Liver (tissue), 9 donors: ENCODE measurements around the gene RPUSD1. TPM values are rescaled to one million over a fixed set of nuclear protein-coding genes. Genes with fewer than 3 reads are reported as not detected.

Source experiments
- DNase-seq: peaks from one replicate; pipeline ENCODE4 v3.0.0-alpha.2; 2017; ENCODE audit warnings: low spot score
- H3K27ac ChIP-seq, 2 donors: one replicate each; pipeline ENCODE4 v1.7.0; 2013; ENCODE audit warnings: inconsistent platforms in 2 of 2, low read length in 2 of 2, control low read depth in 1 of 2, low read depth in 1 of 2, mild to moderate bottlenecking in 1 of 2
- H3K27me3 ChIP-seq, 4 donors: one replicate each; pipeline versions ENCODE4 v1.6.1 to v1.7.0; 2013; ENCODE audit warnings: low read length in 3 of 4, inconsistent platforms in 1 of 4, mild to moderate bottlenecking in 1 of 4, moderate library complexity in 1 of 4; ENCODE audit not compliant: control insufficient read depth in 4 of 4, insufficient read depth in 4 of 4
- H3K36me3 ChIP-seq, 4 donors: one replicate each; pipeline versions ENCODE4 v1.6.1 to v1.7.0; 2013; ENCODE audit warnings: low read length in 3 of 4, mild to moderate bottlenecking in 3 of 4, low read depth in 1 of 4, moderate library complexity in 1 of 4; ENCODE audit not compliant: control insufficient read depth in 4 of 4, insufficient read depth in 3 of 4
- H3K4me1 ChIP-seq, 4 donors: one replicate each; pipeline versions ENCODE4 v1.6.1 to v1.7.0; 2013; ENCODE audit warnings: low read length in 3 of 4, mild to moderate bottlenecking in 3 of 4, moderate library complexity in 1 of 4; ENCODE audit not compliant: control insufficient read depth in 4 of 4, insufficient read depth in 4 of 4
- H3K4me3 ChIP-seq, 3 donors: one replicate each; pipeline versions ENCODE4 v1.6.1 to v1.7.0; 2013; ENCODE audit warnings: low read length in 3 of 3, control low read depth in 1 of 3, low read depth in 1 of 3, mild to moderate bottlenecking in 1 of 3
- H3K9ac ChIP-seq, 2 donors: one replicate each; pipeline ENCODE4 v1.7.0; 2013; ENCODE audit warnings: low read length in 2 of 2, mild to moderate bottlenecking in 2 of 2, moderate library complexity in 2 of 2, control low read depth in 1 of 2, low read depth in 1 of 2
- H3K9me3 ChIP-seq, 4 donors: one replicate each; pipeline versions ENCODE4 v1.6.1 to v1.7.0; 2013; ENCODE audit warnings: low read length in 3 of 4; ENCODE audit not compliant: control insufficient read depth in 4 of 4
- ATF3 ChIP-seq: IDR thresholded peaks from 2 replicates; pipeline ENCODE4 v1.6.1; 2016; ENCODE audit warnings: antibody characterized with exemption
- CTCF ChIP-seq: fragments of 150-350 bp; IDR thresholded peaks from 2 replicates; pipeline ENCODE4 v1.5.1; 2017; ENCODE audit warnings: improper control_type of control experiment, low read depth, low read length; ENCODE audit not compliant: missing input control
- FOXA1 ChIP-seq: IDR thresholded peaks from 2 replicates; pipeline ENCODE4 v1.6.1; 2016; ENCODE audit warnings: antibody characterized with exemption
- FOXA2 ChIP-seq: IDR thresholded peaks from 2 replicates; pipeline ENCODE4 v1.6.1; 2016; ENCODE audit warnings: antibody characterized with exemption
- HNF4A ChIP-seq, 2 donors: conservative IDR thresholded peaks; 2 replicates each; pipeline ENCODE4 v1.6.1; 2016; ENCODE audit warnings: antibody characterized with exemption in 2 of 2, mild to moderate bottlenecking in 2 of 2
- HNF4G ChIP-seq: IDR thresholded peaks from 2 replicates; pipeline ENCODE4 v1.6.1; 2016; ENCODE audit warnings: antibody characterized with exemption
- JUND ChIP-seq, 2 donors: IDR thresholded peaks; 2 replicates each; pipeline ENCODE4 v1.6.1; 2016; ENCODE audit warnings: antibody characterized with exemption in 2 of 2
- NR2F2 ChIP-seq: IDR thresholded peaks from 2 replicates; pipeline ENCODE4 v1.6.1; 2016; ENCODE audit warnings: antibody characterized with exemption
- RXRA ChIP-seq, 2 donors: IDR thresholded peaks; 2 replicates each; pipeline ENCODE4 v1.6.1; 2017 to 2018; ENCODE audit warnings: antibody characterized with exemption in 2 of 2, mild to moderate bottlenecking in 1 of 2
- SP1 ChIP-seq: IDR thresholded peaks from 2 replicates; pipeline ENCODE4 v1.6.1; 2018; ENCODE audit warnings: antibody characterized with exemption, mild to moderate bottlenecking
- TAF1 ChIP-seq: conservative IDR thresholded peaks from 2 replicates; pipeline ENCODE4 v1.6.1; 2016; ENCODE audit warnings: antibody characterized with exemption, mild to moderate bottlenecking
- YY1 ChIP-seq: IDR thresholded peaks from 2 replicates; pipeline ENCODE4 v1.6.1; 2016; ENCODE audit warnings: antibody characterized with exemption, mild to moderate bottlenecking
- WGBS: extraction: QIAGEN DNeasy Blood & Tissue Kit; methylation state at CpG from one replicate; pipeline ENCODE4 v1.1.7; 2013; 5-methylcytosine and 5-hydroxymethylcytosine counted together
- polyA plus RNA-seq, 2 donors: library from polyadenylated mRNA; stranded (reverse) in 1 of 2; unstranded in 1 of 2; fragments of 200-250 nt in 1 of 2; fragments of >200 nt in 1 of 2; fragmentation: Nextera tagmentation in 1 of 2; extraction: Ambion mirVana in 1 of 2; gene quantifications; one replicate each; pipeline versions ENCODE4 v1.2.1 to v1.2.3, GENCODE V29; 2013 to 2015
- total RNA-seq, 2 donors: library from RNA; depleted of rRNA; stranded (reverse); fragments of >200 nt; gene quantifications; one replicate each; pipeline ENCODE4 v1.2.3, GENCODE V29; 2014
- TF ChIP-seq, protein P1 (sequence below): IDR thresholded peaks from 2 replicates; pipeline ENCODE4 v1.6.1; 2016; ENCODE audit warnings: antibody characterized with exemption
- TF ChIP-seq, protein P2 (sequence below): IDR thresholded peaks from 2 replicates; pipeline ENCODE4 v1.6.1; 2016; ENCODE audit warnings: antibody characterized with exemption, mild to moderate bottlenecking
- donor health status: healthy.
- donor health status: healthy.
- donor health status: healthy.
- donor health status: healthy.
- donor health status: healthy.

The RPUSD1 gene
- total and polyA plus RNA-seq, 4 donors: 4.5 to 10.7 (median 8.9) TPM

DNA sequence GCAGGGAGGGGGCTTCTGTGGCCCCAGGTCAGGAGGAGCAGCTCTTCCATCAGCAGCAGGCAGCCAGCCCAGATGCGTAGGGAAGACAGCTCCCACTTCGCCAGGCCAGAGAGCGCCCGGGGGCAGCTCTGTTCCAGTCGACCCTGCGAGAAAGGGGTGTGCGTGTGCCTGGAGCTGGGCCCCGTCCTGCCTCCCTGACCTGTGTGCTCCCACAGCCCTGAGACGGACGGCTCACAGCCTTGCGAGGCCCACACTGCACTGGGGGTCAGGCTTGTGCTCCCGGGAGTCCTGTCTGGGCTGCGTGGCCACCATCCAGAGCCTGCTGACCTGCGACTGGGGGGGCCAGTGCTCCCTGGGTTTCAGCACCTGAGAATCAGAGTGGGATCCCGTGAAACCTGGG, 28.1 kb downstream of the RPUSD1 start:
- H3K4me3 ChIP-seq: no peak overlapping the region
- peaks cover 0 to 1% (median 0%) of the 10 kb centered on the region in 4 donors for H3K4me1 ChIP-seq
- no peak overlapping the region for H3K9ac ChIP-seq
- no peaks in the 10 kb centered on the region for H3K36me3 ChIP-seq
- WGBS: 76% methylated on average over 15 of the region's 15 CpGs
- peaks cover 0 to 5% (median 0%) of the 10 kb centered on the region in 4 donors for H3K9me3 ChIP-seq
- no peaks in the 10 kb centered on the region for H3K27me3 ChIP-seq
- TF ChIP-seq, protein P1, sequence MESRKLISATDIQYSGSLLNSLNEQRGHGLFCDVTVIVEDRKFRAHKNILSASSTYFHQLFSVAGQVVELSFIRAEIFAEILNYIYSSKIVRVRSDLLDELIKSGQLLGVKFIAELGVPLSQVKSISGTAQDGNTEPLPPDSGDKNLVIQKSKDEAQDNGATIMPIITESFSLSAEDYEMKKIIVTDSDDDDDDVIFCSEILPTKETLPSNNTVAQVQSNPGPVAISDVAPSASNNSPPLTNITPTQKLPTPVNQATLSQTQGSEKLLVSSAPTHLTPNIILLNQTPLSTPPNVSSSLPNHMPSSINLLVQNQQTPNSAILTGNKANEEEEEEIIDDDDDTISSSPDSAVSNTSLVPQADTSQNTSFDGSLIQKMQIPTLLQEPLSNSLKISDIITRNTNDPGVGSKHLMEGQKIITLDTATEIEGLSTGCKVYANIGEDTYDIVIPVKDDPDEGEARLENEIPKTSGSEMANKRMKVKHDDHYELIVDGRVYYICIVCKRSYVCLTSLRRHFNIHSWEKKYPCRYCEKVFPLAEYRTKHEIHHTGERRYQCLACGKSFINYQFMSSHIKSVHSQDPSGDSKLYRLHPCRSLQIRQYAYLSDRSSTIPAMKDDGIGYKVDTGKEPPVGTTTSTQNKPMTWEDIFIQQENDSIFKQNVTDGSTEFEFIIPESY: no peak
- TF ChIP-seq FOXA1 (no peak), RXRA (IDR thresholded peaks at IDR 0.05) (no peak), YY1 (no peak)
- DNase-seq: no peak
- no peak overlapping the region for H3K27ac ChIP-seq

DNA sequence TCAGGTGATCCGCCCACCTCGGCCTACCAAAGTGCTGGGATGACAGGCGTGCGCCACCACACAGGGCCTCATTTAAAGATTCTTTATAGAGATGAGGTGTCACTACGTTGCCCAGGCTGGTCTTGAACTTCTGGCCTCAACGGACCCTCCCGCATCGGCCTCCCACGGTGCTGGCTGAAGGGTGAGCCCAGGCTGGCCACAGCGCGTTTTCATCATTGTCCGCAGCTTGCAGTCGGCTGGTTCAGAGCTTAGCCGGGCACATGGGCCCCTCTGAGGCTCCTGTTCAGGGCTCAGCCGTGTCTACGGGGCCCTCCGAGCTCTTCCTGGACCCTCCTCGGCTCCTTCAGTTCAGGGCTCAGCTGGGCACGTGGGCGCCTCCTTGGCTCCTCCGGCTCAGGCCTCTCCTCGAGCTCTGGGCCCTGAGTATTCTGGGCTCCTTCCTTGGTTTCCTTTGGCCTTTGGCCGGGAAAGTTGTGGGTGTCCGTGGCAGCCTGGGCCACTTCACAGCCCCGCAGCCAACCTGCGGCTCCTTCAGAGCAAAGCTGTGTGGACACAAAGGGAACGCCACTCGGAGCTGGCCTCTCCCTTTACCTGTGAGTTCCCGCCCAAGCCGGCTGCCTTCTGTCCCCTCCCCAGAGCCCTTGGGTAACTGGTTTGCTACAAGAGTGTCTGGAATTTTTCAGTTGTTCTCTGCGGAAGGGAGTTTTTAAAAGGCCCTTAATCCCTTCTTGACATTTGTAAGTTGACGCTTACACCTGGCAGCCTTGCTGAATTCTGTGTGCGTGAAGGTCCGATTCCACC, 28.9 kb downstream of the RPUSD1 start:
- Histone ChIP-seq H3K9ac (no peak overlapping the region), H3K4me1 (peaks cover 0 to 1% (median 0%) of the 10 kb centered on the region in 4 donors), H3K4me3 (no peak overlapping the region), H3K27me3 (no peaks in the 10 kb centered on the region), H3K36me3 (no peaks in the 10 kb centered on the region), H3K27ac (no peak overlapping the region), H3K9me3 (peaks cover 0 to 5% (median 0%) of the 10 kb centered on the region in 4 donors)
- no peak for DNase-seq
- 78% methylated on average over 34 of the region's 34 CpGs for WGBS
- TF ChIP-seq SP1 (no peak), HNF4A (conservative IDR thresholded peaks at IDR 0.05) (no peak), FOXA2 (no peak), HNF4G (no peak), JUND (IDR thresholded peaks at IDR 0.05) (no peak), ATF3 (no peak), CTCF (no peak), TAF1 (no peak), NR2F2 (no peak)
- TF ChIP-seq, protein P2, sequence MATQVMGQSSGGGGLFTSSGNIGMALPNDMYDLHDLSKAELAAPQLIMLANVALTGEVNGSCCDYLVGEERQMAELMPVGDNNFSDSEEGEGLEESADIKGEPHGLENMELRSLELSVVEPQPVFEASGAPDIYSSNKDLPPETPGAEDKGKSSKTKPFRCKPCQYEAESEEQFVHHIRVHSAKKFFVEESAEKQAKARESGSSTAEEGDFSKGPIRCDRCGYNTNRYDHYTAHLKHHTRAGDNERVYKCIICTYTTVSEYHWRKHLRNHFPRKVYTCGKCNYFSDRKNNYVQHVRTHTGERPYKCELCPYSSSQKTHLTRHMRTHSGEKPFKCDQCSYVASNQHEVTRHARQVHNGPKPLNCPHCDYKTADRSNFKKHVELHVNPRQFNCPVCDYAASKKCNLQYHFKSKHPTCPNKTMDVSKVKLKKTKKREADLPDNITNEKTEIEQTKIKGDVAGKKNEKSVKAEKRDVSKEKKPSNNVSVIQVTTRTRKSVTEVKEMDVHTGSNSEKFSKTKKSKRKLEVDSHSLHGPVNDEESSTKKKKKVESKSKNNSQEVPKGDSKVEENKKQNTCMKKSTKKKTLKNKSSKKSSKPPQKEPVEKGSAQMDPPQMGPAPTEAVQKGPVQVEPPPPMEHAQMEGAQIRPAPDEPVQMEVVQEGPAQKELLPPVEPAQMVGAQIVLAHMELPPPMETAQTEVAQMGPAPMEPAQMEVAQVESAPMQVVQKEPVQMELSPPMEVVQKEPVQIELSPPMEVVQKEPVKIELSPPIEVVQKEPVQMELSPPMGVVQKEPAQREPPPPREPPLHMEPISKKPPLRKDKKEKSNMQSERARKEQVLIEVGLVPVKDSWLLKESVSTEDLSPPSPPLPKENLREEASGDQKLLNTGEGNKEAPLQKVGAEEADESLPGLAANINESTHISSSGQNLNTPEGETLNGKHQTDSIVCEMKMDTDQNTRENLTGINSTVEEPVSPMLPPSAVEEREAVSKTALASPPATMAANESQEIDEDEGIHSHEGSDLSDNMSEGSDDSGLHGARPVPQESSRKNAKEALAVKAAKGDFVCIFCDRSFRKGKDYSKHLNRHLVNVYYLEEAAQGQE: no peak
- TF ChIP-seq, protein P1: no peak
